ENCODE data around the gene NELL1.

The NELL1 gene

DNA sequence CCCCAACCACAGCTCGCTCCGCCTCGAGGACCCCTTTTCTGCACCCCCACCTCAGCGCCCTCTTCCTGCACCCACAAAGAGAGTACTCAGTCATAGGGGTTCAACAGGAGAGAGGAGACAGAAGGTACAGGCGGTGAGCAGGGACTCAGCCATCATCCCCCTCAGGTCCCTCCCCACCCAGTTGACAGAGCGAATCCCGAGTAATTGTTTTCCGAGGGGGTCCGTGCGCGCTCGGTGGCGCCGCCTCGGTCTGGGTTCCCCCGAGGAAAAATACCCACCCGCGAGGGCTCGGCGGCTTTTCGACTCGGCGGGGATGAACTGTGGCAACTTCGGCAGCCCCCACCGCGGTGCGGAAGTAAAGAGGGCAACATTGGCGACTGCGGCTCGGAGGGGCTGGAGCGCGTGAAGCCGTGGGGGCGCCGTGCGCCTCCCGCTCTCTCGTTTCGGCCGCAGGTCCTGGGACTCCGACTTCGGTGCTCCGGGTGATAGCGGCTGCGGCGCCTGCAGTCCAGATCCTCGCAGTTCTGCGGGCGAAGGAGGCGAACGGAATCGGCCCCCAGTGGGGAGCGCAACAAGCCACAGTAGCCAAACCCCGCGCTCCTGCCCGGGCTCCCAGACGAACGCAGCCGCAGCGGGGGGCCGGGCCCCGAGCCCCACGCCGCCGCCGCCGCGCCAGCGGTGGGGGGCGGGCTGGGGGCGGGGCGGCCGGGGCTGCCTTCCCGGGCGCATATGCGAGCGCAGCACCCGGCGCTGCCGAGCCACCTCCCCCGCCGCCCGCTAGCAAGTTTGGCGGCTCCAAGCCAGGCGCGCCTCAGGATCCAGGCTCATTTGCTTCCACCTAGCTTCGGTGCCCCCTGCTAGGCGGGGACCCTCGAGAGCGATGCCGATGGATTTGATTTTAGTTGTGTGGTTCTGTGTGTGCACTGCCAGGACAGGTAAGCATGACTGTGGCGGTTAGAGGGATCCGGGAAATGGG, at the start of gene NELL1:
Gene NELL1 (plus strand): TSS at position 743 of the 976 bp plus-strand sequence.
- DNase-seq = peak in 1 of 2 experiments; percentile 24

DNA sequence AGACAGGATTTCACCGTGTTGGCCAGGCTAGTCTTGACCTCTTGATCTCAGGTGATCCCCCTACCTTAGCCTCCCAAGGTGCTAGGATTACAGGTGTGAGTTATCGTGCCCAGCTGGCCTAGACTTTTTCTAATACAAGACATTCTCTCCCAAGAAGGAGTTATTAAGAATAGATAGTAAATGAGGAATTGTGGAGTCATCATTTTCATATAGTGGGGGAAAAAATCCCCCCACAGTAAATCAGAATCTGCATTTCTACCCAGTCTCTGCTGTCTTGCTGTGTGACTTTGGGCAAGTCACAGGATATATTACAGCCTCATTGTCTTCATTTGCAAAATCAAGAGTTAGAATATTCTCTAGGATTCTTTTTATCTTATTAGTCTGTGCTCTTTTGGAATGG, 48.4 kb upstream of the NELL1 start:
- no peak for DNase-seq

DNA sequence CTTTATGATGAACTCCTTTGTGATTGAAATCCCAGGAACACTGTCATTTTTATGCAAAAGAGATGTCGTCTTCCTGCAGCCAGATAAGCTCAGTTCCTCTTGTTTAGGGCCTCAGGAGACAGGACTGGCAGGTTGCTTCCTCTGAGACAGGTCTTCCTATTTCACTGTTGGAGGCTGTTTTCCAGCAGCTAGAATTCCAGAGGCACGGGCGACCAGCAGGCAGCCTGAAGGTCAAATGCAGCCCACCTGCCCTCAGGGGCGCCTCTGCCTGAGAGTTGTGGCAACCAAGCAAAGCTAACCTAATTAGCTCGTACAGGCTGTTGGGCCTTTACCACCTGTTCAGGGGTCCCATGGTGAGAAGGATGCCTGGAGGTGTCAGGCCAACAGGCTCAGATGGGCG, 47.7 kb upstream of the NELL1 start:
- DNase-seq = no peak

DNA sequence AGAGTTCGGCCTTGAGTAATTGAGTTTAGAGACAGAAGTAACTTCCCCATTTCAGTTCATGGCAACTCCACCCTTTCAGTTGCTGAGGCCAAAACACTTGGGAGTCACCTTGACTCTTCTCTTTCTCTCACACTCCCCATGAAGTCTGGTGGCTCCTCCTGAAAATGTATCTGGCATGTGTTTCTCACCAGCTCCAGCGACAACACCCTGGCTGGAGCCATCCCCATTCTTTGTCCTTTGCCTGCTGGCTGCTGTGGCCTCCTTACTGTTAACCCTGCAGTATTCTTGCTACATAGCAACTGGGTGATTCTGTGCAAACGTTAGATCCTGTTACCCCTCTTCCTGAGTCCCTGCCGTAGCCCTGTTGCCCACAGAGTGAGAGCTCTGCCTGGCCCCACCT, 46.1 kb upstream of the NELL1 start:
- DNase-seq = no peak

DNA sequence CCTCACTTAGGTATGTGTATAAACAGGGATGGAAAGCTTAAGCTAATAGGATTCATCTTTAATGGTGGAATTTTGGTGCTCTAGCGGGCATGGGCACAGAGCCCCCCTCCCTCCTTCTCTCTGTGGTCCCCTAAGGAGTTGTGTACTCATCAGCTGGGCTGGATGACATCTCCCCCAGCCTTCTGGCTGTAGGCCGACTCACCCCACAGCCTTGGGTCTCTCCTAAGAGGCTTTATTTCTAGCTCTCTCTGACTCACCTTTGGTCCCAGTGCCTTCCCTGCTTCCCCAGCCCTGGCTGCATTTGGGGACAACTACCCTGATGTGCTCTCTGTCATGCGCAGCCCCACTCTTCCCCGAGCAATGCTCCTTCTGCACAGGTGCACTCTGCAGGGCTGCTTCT, 43.1 kb upstream of the NELL1 start:
- DNase-seq = no peak

DNA sequence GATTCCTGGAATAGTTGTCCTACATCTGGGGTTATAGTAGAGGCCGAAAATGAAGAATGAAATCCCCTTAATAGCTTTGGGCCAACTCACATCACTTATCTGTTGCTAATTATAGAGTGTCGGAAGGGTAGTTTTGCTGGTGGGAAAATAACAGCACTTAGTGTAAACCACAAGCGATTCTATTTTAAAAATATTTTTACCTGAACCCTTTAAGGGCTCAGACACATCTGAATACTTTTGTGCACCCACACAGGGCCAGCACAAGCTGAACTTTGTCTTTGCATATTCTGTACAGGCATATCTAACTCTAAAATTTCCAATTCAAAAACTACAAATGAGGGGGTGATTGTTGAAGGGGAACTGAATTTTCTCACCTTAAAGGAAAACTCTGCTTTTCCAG, 42.4 kb upstream of the NELL1 start:
- no peak for DNase-seq

DNA sequence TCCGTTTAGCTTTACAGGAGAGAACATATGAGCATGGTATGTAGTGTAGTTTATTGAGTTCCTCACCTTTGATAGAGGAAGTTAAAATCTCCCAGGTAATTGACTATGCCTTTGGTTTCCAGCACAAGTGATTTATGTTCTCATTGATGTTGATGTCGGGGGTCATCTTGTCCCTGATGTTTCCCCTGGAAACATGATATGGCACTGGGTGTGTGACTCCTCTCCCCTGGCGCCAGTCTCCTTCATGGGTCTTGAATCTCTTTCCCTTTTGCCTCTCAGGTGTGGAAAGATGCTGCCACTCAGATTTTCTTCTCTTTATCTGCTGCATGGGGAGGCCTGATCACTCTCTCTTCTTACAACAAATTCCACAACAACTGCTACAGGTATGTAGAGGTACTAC, 41.7 kb upstream of the NELL1 start:
- no peak for DNase-seq

DNA sequence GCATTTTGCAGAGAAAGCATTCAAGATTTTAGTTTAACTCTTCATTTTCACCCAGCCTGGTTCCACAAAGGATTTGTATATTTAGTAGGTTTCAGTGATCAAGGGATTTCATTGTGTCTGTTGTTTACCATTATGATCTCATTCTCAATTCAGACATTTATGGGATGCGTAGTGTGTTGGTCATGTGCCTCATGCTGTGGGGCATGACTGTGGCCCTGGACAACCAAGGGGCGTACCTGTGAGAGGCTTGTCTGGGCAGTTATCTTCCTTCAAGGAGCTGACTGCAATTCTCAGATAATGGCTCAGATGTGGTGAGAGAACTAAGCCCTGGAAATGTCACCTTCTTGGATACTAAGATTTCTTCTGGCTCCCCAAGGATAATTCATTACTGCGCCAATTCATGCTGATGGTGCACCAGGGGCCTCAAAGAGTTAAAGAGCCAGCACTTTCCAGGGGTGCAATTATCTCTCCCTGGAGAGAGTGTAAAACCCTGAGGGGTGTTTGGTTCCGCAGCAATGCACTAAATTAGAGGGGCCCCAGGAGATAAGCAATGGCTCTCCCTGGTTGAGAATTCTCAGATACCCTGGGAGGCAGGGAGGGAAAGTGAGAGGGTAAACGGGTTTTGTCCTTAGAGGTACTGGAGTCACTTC, 37.7 kb upstream of the NELL1 start:
- DNase-seq = no peak

DNA sequence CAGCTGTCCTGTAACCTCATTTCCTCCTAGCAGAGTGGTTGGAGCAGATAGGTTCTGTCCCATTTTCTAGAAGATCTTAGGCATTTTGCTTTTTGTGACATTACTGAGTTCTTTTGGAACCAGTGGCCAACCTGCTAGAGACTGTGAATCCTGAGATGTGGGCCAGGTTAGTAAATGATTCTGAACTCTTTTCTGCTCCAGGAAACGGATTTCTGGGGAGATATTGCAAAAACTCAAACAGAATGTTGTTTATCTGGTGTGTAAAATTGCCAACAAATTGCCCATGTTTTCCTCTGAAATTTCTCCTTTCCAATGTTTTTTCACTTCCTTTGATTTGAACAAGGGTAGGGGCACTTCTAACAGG, 37.2 kb upstream of the NELL1 start:
- DNase-seq = no peak

DNA sequence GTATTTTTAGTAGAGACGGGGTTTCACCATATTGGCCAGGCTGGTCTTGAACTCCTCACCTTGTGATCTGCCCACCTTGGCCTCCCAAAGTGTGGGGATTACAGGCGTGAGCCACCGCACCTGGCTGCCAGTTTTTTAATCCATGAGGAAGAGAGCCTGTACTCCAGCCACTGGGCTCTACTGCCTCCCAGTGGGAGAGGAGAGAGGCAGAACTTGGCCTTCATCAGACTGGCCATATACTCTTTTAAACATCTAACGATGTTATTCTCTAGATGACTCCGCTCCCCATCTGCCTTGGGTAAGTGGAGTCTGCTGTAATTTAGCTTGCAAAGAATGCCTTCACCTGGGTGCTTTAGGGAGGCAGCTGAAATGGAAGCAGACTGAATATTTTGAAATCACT, 35.3 kb upstream of the NELL1 start:
- peak in 1 of 2 experiments; percentile 16 for DNase-seq

DNA sequence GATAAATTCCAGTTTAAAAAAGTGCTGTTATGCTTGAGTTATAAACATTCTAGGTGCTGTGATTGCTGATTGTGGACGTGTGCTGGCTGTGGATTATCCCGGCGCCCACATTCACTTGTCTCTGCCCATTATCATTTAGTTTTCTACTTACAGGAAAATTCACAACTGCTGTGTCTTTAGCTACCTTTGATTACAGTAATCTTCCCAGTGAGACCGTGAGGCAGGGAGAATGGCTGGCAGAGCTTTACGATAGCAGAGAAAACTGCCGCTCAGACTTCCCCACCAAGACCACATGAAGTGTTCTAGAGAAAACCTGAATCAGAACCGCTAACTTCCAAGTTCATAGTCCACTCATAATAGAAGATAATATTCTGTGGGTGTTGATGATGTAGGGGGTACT, 34.6 kb upstream of the NELL1 start:
- DNase-seq = no peak

DNA sequence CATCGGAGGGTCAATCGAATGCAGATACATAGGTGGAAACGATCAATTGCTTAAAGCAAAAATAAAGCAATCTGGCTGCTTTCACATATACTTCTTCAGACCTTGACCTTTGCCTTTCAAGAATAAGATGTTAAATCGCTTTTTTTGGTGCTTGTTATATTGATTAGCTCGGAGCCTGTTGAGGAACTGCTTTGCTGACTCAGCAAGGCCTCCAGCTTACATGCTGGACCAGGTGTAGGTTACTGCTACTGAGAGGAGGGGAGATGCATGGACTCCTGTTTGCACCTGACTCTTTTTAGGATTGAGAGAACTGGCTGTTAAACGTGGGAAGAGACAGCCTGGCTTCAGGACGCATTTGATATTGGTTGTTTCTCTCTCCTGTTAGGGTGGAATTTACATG, 31.3 kb upstream of the NELL1 start:
- no peak for DNase-seq

DNA sequence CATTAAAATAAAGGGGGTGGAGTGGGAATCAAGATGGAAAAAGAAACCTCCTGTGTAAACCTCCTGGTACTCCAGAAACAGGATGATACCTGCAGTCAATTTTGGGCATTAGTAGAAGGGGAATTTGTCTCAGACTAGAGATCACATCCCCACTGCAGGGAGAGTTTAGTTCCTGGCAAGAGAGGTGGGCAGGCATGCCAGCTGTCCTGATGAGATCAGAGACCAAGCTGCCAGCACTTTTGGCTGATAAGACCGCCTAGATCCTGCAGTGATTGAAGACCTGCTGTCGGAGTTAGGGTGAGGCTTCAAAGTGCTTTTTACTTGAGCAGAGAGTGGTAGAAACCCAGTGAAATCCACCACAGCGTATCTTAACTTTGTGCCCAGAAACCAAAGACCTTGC, 29.7 kb upstream of the NELL1 start:
- DNase-seq = peak in 1 of 2 experiments; percentile 38

DNA sequence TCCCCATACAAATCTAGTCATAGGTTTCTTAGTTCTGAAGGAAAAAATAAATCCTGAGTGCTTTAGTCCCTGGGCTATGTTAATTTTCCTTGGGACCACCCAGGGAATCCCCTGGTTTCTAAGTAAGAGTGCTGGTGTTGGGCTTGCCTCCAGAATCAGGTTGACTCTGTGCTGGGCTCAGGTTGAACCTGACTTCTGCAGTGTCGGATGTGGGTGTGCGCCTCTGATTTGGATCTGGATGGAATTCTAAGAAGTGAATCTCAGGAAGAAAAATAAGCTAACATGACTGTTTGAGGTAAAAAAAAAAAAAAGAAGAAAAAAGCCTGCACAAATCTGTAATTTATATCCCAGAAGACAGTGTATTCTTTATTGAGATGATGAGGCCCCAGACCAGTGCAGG, 29.0 kb upstream of the NELL1 start:
- DNase-seq = no peak

DNA sequence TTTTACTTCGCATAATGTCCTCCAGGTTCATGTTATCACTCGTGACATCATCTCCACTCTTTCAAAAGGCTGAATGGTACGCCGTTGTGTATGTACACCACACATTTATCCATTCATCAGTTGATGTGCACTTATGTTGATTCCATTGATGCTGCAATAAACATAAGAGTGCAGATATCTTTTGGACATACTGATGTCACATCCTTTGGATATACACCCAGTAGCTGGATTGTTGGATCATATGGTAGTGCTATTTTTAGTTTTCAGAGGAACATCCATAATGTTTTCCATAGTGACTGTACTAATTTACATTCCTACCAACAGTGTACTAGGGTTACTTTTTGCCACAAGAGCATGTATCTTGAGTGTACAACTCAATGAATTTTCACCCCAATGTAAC, 25.0 kb upstream of the NELL1 start:
- no peak for DNase-seq

DNA sequence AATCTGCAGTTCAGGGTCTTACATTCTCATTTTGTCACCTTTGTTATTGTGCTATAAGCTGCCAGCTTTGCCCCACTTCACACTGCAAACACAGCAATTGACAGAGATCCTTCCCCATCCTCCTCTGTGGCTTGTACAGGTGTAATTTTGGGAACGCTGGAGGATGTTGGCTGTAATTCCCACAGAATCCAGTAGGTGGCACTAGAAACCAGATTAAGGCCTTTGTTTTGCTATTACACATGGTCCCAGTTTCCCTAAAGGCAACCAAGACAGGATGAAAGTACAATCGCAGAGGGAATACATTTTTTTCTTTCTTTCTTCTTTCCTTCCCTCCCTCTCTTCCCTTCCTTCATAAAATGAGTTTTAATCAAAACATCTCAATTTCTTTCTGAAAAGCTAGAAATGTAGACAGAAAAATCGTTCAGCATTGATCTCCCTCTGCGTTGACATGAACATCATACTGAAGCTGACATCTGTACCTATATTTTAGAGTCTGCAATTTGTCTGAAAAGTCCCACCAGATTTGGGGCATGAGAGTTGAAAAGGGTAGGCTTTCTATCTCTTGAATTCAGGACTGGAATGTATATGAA, 21.3 kb upstream of the NELL1 start:
- DNase-seq = peak; percentile 58 to 69

DNA sequence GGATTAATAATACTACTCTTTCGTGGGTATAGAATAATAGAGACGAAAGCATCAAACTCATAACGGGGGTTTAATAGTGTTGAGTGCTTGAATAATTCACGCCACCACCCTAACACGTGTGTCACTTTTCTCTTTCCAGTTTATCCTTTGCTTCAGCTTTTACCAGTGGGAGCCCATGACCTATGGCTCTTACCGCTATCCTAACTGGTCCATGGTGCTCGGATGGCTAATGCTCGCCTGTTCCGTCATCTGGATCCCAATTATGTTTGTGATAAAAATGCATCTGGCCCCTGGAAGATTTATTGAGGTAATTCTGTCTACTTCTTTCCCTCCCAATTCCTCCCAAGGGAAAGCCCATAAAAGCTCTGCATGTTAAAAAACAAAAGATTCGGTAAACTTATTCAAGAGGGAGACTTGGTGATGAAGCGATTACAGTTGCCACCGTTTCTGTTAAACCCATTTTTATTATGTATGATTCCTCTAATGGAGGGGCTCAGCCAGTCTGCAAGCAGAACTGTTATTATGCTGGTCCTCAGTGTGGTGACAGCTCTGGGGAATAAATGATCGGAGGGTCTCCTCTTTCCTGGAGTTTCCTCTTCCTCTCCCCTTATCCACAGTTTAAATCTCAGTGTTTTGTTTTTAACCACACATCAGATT, 17.1 kb upstream of the NELL1 start:
- DNase-seq = no peak

DNA sequence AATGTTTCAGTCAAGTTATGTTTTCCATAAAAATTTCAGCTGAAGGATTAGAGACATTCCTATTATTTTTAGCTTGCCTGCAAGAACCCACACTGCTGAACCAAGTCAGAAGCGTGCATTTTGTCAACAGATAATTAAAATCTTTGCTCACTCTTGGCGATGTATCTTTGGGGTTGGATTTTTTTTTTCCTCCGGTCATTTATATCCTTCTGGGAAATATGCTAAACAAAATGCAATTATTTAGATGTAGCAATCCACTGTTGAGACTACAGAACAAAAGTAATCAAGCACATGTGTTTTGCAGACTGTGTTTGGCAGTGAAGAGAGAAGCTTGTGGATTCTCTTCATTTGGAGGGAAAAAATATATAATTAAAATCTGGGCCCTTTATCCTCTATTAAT, 15.3 kb upstream of the NELL1 start:
- no peak for DNase-seq

DNA sequence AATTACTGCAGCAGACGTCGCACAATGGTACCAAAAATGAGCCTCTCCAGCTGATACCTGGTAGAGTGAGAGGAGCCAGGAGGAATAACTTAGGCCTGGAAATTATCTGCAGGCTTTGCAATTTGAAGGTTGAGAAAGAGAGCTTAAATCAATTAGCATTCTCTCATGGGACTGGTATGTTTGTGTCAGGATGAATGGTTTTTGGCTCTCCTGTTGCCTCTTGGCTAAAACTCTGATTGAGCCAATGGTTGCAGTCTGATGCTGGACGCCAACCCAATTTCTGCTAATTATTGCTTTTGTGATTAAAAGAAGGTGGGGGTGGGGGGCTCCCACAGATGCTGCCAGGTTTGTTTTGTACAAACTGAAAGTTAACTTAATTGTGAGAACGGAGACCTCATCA, 12.5 kb upstream of the NELL1 start:
- DNase-seq = peak; percentile 26 to 56

DNA sequence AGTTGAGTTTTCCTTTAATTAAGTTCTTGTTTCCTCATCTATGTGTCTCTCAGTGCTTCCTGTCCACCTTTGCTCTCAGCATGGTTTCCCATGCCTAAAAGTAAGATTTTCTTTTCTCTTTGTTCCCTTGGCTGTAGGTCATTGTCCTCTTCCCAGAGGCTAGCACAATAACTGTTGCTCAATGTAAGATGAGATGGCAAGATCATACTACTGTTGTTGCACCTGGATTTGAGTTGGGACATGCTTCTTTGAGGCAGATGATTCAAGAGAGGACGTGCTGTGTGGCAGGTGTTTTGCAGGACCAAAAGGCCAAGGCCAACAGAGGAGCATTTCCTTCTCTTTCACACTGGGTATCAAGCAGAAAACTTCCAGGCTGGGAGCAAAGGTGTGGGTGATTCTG, 11.3 kb upstream of the NELL1 start:
- DNase-seq = no peak

DNA sequence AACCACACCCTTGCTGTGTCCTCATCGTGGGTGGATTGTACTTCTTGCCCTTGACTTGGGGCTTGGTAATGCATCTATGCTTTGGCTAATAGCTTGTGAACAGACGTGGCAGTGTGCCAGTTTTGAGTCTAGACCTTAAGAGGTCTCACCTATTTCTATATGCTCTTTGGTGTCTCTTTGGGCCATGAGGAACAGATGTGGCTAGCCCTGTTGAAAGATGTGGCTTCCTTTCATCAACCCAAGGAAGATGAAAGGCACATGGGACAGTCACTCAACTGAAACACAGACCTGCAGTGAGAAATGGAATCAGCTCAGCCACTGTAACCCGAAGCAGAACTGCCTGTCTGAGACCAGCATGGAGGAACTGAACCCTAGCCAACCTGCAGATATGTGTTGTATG, 7.9 kb upstream of the NELL1 start:
- no peak for DNase-seq

DNA sequence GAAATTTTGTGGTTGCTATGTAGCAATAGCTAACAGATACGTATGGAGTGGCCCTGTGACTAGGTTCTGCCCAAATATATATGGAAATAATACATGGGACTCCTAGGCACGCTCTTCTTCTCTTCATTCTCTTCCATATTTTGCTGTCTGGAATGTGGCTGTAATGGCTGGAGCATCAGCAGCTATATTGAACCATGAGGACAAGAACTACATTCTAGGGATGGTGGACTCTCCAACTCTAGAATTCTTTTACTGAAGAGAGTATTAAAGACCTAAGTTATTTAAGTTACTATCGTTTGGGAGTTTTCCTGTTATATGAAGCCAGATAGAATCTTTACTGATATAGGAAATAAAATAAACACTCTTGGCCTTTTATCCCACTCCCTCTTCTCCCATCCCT, 7.5 kb upstream of the NELL1 start:
- no peak for DNase-seq

DNA sequence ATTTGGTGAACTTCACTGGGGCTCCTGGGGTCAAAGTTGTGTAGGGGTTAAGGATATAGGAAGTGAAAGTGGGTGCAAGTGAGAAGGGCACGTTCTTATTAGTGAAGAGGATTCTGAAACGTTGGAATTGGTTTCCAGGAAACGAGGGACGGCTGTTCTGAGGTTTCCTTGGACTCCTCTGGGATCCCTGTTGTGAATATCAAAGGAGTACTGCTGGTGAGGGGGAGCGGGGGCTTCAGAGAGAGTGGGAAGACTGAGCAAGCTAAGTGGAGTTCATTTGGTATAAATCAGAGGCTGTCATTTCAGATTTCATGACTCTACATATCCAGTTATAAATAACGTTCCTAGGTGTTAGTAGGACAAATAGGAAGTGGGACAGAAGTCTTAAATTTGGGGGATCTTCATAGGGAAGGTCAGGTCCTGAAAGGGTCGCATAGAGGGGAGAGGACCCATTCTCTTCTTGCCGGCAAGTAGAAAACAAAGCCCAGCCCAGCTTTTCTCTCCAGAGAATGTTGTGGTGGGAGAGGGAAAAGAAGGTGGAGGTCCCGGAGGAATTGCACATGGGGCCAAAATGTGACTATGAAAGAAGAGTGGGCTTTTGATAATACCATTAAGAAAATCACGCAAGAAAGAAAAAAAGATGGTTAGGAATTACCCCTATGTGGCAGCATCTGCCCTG, 1.1 kb upstream of the NELL1 start:
- no peak for DNase-seq

Data from NCI-H446 (cell line).